Neural progenitor cell (in vitro differentiated cells): ENCODE results near the gene MRPL32. TPM values are rescaled to one million over a fixed set of nuclear protein-coding genes. Genes with fewer than 3 reads are reported as not detected.
A peak's percentile ranks its signal among the peaks of the same experiment; 100 is the strongest.

Experiments
- DNase-seq: peaks from one replicate; pipeline ENCODE4 v3.0.0-alpha.2; 2016; ENCODE audit warnings: low spot score
- H2AFZ ChIP-seq: fragments of 200-600 bp; sonication (generic); replicated peaks from 2 replicates; pipeline ENCODE4 v1.6.1; 2016; ENCODE audit warnings: antibody characterized with exemption
- H3F3A ChIP-seq: fragments of 200-600 bp; sonication (generic); 2 replicates; pipeline ENCODE4 v1.6.1; 2016; ENCODE audit warnings: antibody characterized with exemption, low read depth
- H3K27ac ChIP-seq: fragments of 200-600 bp; sonication (generic); 2 replicates; pipeline ENCODE4 v1.5.1; 2016; ENCODE audit warnings: mild to moderate bottlenecking
- H3K27me3 ChIP-seq: fragments of 200-600 bp; sonication (generic); 2 replicates; pipeline ENCODE4 v1.6.1; 2016; ENCODE audit warnings: mild to moderate bottlenecking, moderate library complexity
- H3K36me3 ChIP-seq: fragments of 200-600 bp; sonication (generic); 2 replicates; pipeline ENCODE4 v1.5.1; 2016
- H3K4me1 ChIP-seq: fragments of 200-600 bp; sonication (generic); 2 replicates; pipeline ENCODE4 v1.6.1; 2016; ENCODE audit warnings: mixed run types
- H3K4me2 ChIP-seq: fragments of 200-600 bp; sonication (generic); 2 replicates; pipeline ENCODE4 v1.6.1; 2016
- H3K4me3 ChIP-seq: fragments of 200-600 bp; sonication (generic); 2 replicates; pipeline ENCODE4 v1.5.1; 2016
- H3K79me2 ChIP-seq: fragments of 200-600 bp; sonication (generic); 2 replicates; pipeline ENCODE4 v1.6.1; 2016; ENCODE audit warnings: low read depth
- H3K9ac ChIP-seq: fragments of 200-600 bp; sonication (generic); 2 replicates; pipeline ENCODE4 v1.6.1; 2016
- H3K9me3 ChIP-seq: fragments of 200-600 bp; sonication (generic); 2 replicates; pipeline ENCODE4 v1.5.1; 2016; ENCODE audit warnings: low read depth
- H4K20me1 ChIP-seq: fragments of 200-600 bp; sonication (generic); 2 replicates; pipeline ENCODE4 v1.6.1; 2016; ENCODE audit warnings: low read depth
- H3K27ac Mint-ChIP-seq: 3 replicates; pipeline ENCODE4 v1.8.0; 2021; ENCODE audit warnings: mixed read lengths
- H3K27me3 Mint-ChIP-seq: 2 replicates; pipeline ENCODE4 v1.8.0; 2022; ENCODE audit warnings: low read depth, mild to moderate bottlenecking, inconsistent platforms, moderate library complexity, mixed read lengths; ENCODE audit not compliant: insufficient read depth
- H3K36me3 Mint-ChIP-seq: 3 replicates; pipeline ENCODE4 v1.8.0; 2021; ENCODE audit warnings: mixed read lengths
- H3K4me1 Mint-ChIP-seq: 3 replicates; pipeline ENCODE4 v1.8.0; 2021; ENCODE audit warnings: mixed read lengths
- H3K4me3 Mint-ChIP-seq: 3 replicates; pipeline ENCODE4 v1.8.0; 2021; ENCODE audit warnings: mild to moderate bottlenecking, moderate library complexity, mixed read lengths
- H3K9me3 Mint-ChIP-seq: 3 replicates; pipeline ENCODE4 v1.8.0; 2020; ENCODE audit warnings: mixed read lengths
- CTCF ChIP-seq: fragments of 200-600 bp; sonication (generic); IDR thresholded peaks from 2 replicates; pipeline ENCODE4 v1.5.1; 2017; ENCODE audit warnings: antibody characterized with exemption, mild to moderate bottlenecking
- EZH2 ChIP-seq: fragments of 200-600 bp; sonication (generic); IDR thresholded peaks from 2 replicates; pipeline ENCODE4 v1.6.1; 2017; ENCODE audit warnings: antibody characterized with exemption, mild to moderate bottlenecking, moderate library complexity
- EZH2phosphoT487 ChIP-seq: fragments of 200-600 bp; sonication (generic); IDR thresholded peaks from 2 replicates; pipeline ENCODE4 v1.6.1; 2017; ENCODE audit warnings: antibody characterized with exemption
- total RNA-seq: library from RNA; depleted of rRNA; stranded (reverse); fragments of >200 nt; gene quantifications from 2 replicates; pipeline ENCODE4 v1.2.3, GENCODE V29; 2015; ENCODE audit warnings: low replicate concordance

Gene MRPL32
- total RNA-seq, 1 donor from 2014 or later: 133 TPM

GRCh38 chr7:42964293-42964692 is 32.1 kb downstream of the MRPL32 start:
- Histone ChIP-seq H4K20me1 (no peaks in the 10 kb centered on the region), H3K4me1 (no peaks in the 10 kb centered on the region), H3K36me3 (no peaks in the 10 kb centered on the region), H3K9ac (no peak overlapping the region), H3K27me3 (no peaks in the 10 kb centered on the region), H3K4me3 (no peak overlapping the region), H3K27ac (no peak overlapping the region), H3K4me2 (no peak overlapping the region), H3K9me3 (no peaks in the 10 kb centered on the region), H3F3A (no peaks in the 10 kb centered on the region), H3K79me2 (no peaks in the 10 kb centered on the region), H2AFZ (no peak overlapping the region)
- H3K9me3 Mint-ChIP-seq: peaks cover 15% of the 10 kb centered on the region
- H3K36me3 Mint-ChIP-seq: no peaks in the 10 kb centered on the region
- H3K4me3 Mint-ChIP-seq: no peak overlapping the region
- no peak for DNase-seq
- peaks cover 2% of the 10 kb centered on the region for H3K27me3 Mint-ChIP-seq
- no peaks in the 10 kb centered on the region for H3K4me1 Mint-ChIP-seq
- H3K27ac Mint-ChIP-seq: no peak overlapping the region
- TF ChIP-seq EZH2phosphoT487 (no peak), EZH2 (no peak), CTCF (no peak)

DNA sequence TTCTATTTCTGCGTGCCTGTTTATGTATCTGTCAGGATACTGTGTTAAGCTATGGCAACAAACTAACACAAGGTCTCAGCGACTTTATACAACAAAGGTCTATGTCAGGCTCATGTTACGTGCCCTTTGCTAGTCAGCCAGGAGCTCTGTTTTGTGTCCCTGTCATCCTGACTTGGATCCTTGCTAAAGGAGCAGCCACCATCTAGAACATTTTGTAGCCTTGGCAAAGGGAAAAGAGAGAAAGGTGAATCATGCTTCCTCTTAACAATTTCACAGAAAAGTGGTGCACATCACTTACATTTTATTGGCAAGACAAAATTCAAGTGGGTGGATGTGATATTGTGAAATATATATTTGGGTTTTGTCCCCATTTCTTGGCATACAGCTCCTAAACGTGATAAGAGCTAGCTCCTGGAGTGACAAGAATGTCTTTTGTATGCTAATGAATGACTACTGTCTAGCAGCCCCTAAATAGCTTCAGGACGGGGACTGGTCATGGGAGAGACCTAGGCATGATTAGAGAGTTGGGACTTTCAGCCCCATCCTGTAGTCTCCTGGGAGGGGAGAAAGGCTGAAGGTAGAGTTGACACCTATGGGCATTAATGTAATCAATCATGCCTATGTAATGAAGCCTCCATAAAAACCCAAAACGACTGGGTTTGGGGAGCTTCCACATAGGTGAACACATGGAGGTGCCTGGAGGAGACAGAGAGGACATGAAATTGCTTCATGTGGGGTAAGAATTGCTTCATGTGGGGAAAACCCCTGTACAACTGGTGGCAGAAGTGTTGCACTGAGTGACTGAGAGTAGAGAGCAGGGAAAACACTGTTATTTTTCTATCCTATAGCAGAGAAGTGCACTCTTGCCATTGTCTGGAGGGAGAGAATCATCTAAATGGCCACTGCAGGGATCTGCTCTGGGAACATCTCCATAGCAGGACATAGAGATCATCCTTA is 33.0 kb downstream of the MRPL32 start:
- no peaks in the 10 kb centered on the region for H3K79me2 ChIP-seq
- no peaks in the 10 kb centered on the region for H3K36me3 ChIP-seq
- no peak overlapping the region for H3K9ac ChIP-seq
- Mint-ChIP-seq H3K9me3 (peaks cover 9% of the 10 kb centered on the region), H3K36me3 (no peaks in the 10 kb centered on the region), H3K4me3 (no peak overlapping the region), H3K27ac (no peak overlapping the region), H3K4me1 (no peaks in the 10 kb centered on the region), H3K27me3 (peaks cover 2% of the 10 kb centered on the region)
- DNase-seq: no peak
- no peaks in the 10 kb centered on the region for H3K4me1 ChIP-seq
- H3K27ac ChIP-seq: no peak overlapping the region
- no peaks in the 10 kb centered on the region for H3K27me3 ChIP-seq
- H3K4me2 ChIP-seq: no peak overlapping the region
- no peak for TF ChIP-seq EZH2phosphoT487
- TF ChIP-seq CTCF: no peak
- TF ChIP-seq EZH2: no peak
- no peaks in the 10 kb centered on the region for H3K9me3 ChIP-seq
- H4K20me1 ChIP-seq: no peaks in the 10 kb centered on the region
- H3F3A ChIP-seq: no peaks in the 10 kb centered on the region
- H2AFZ ChIP-seq: no peak overlapping the region
- H3K4me3 ChIP-seq: no peak overlapping the region

DNA sequence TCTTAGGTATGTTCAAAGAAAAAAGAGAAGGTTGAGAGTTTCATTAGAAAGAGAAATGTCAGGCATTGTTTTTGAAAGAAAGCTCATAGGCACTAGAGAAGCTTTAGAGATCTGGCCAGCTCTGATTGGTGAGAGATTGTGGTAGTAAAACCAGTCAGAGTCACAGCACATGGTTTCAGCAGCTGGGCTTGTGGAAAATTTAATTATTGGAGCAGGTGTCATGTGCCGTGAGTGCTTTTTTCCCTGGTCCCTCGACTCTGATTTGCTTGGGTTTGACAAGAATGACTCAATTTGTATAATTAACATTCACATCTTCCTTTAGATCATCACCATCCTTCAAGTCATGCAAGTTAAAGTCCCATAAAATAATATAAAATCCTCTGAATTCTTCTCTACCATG is 35.2 kb downstream of the MRPL32 start:
- Histone ChIP-seq H3K27me3 (no peaks in the 10 kb centered on the region), H2AFZ (peak overlapping the region; percentile 6), H3F3A (no peaks in the 10 kb centered on the region), H3K4me3 (no peak overlapping the region), H3K4me2 (no peak overlapping the region), H3K4me1 (no peaks in the 10 kb centered on the region), H3K79me2 (no peaks in the 10 kb centered on the region), H3K36me3 (no peaks in the 10 kb centered on the region), H3K9ac (no peak overlapping the region), H3K27ac (no peak overlapping the region), H4K20me1 (no peaks in the 10 kb centered on the region), H3K9me3 (no peaks in the 10 kb centered on the region)
- no peaks in the 10 kb centered on the region for H3K4me1 Mint-ChIP-seq
- no peaks in the 10 kb centered on the region for H3K36me3 Mint-ChIP-seq
- no peak overlapping the region for H3K27ac Mint-ChIP-seq
- H3K9me3 Mint-ChIP-seq: no peaks in the 10 kb centered on the region
- DNase-seq: no peak
- no peaks in the 10 kb centered on the region for H3K27me3 Mint-ChIP-seq
- H3K4me3 Mint-ChIP-seq: no peak overlapping the region
- TF ChIP-seq EZH2 (no peak), EZH2phosphoT487 (no peak), CTCF (no peak)
